ENCODE measurements around the gene ELMOD1. TPM values are rescaled to one million over a fixed set of nuclear protein-coding genes. Genes with fewer than 3 reads are reported as not detected.

ELMOD1 gene
- total and polyA plus RNA-seq, 10 of the 15 experiments (the other 5 are each of a cell fraction or from before 2014, with no cell fraction given): not detected

DNA sequence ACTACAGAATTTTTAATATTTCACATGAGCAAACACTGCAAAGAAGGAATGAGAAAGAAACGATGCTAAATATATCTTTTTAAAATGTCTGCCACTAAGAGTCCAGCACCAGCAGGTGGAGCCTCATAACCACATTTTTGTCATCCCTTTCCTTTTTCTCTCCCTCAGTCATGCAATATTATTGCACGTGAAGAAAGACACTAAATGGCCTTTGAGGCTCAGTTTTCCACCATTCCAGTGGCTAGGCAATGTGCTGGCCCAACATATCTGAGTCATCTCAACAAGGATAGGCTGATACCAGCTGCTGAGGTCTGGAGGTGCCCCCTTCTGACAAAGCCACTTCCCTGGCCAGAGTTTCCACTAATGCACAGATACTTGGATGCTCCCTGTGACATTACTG, 27.2 kb upstream of the ELMOD1 start:
- intact Hi-C loops (cut with micrococcal nuclease; ENCODE audit: unreplicated experiment) (loop anchor here (1.0 to 10.0 kb wide), 5 partner anchors 126 to 441 kb away; partner anchors contain the start of genes CUL5 and SLC35F2), in situ Hi-C loops (cut with MboI) (no loop called here)
- CTCF ChIA-PET: interaction anchor here (0.7 to 21.8 kb wide), 28 partner anchors 9 to 302 kb away, joined by 3 to 536 read pairs (median 6); partner anchors contain the start of gene CWF19L2
- WGBS (ENCODE audit: insufficient coverage, insufficient replicate concordance, low lambda C conversion rate, missing lambda C conversion rate): 0% methylated on average over 2 of the region's 2 CpGs
- no peak for DNase-seq (ENCODE audit: low read depth, low spot score)
- H3K4me3 ChIP-seq: peak overlapping the region; percentile 20; the same call in 1 of the 2 replicates
- H3K4me1 ChIP-seq (ENCODE audit: control insufficient read depth, insufficient read depth, low read length): peaks cover 25% of the 10 kb centered on the region
- no peaks in the 10 kb centered on the region for H3K9me3 ChIP-seq (replicated peaks; ENCODE audit: control insufficient read depth, insufficient read depth, low read length)
- H3K27ac ChIP-seq (ENCODE audit: control insufficient read depth, insufficient read depth): peak overlapping the region; percentile 27; the same call in 1 of the 2 replicates
- peaks cover 22% of the 10 kb centered on the region for H3K79me2 ChIP-seq (ENCODE audit: control insufficient read depth, insufficient read depth, low read length)
- RAD21 ChIA-PET (ENCODE audit: unreplicated experiment): interaction anchor here (0.9 to 10.5 kb wide), 17 partner anchors 8 to 522 kb away, joined by 3 to 120 read pairs (median 7); no protein-coding TSS in a partner anchor
- POLR2A ChIA-PET: interaction anchor here (0.9 to 1.6 kb wide), 5 partner anchors 10 to 125 kb away, joined by 3 to 5 read pairs (median 3); no protein-coding TSS in a partner anchor
- no peak overlapping the region for H3K9ac ChIP-seq (ENCODE audit: control insufficient read depth, insufficient read depth, low read length)
- ATAC-seq: peak; percentile 24
- no peaks in the 10 kb centered on the region for H3K27me3 ChIP-seq (replicated peaks in 1 of 2; ENCODE audit: control insufficient read depth in 2 of 2, insufficient read depth in 2 of 2, low read length in 1 of 2)
- TF ChIP-seq BHLHE40 (IDR thresholded peaks at IDR 0.05; ENCODE audit: borderline replicate concordance in 1 of 2, low read depth in 2 of 2, low read length in 1 of 2) (peak; percentile 73 to 77; a peak in 3 of 4 replicates), IKZF1 (conservative IDR thresholded peaks at IDR 0.05) (0 out of 2 replicates have a peak, but pooled peaks have one; percentile 24), SIN3A (IDR thresholded peaks at IDR 0.05; ENCODE audit: low read depth, low read length) (no peak), RAD21 (IDR thresholded peaks at IDR 0.05; ENCODE audit: insufficient read depth, low read depth, low read length) (peak; percentile 76), CTCF (IDR thresholded peaks at IDR 0.05 in 2 of 3, conservative IDR thresholded peaks at IDR 0.05 in 1 of 3; ENCODE audit: control insufficient read depth in 2 of 3, extremely low read depth in 1 of 3, insufficient read depth in 1 of 3, low read depth in 3 of 3, low read length in 3 of 3) (peak; percentile 43 to 83 (median 66); a peak in 5 of 6 replicates), MEF2B (IDR thresholded peaks at IDR 0.05; ENCODE audit: partially characterized antibody, poor library complexity, severe bottlenecking) (peak; percentile 36), BCL3 (IDR thresholded peaks at IDR 0.05; ENCODE audit: borderline replicate concordance, insufficient read depth, low read depth, low read length, poor library complexity, severe bottlenecking) (no peak), ZNF274 (IDR thresholded peaks at IDR 0.05; ENCODE audit: insufficient read depth, insufficient read length) (no peak), SKIL (IDR thresholded peaks at IDR 0.05; ENCODE audit: low read depth, poor library complexity, severe bottlenecking) (peak; percentile 39), MXI1 (IDR thresholded peaks at IDR 0.05; ENCODE audit: low read depth, low read length) (0 out of 2 replicates have a peak, but pooled peaks have one; percentile 37), MEF2A (IDR thresholded peaks at IDR 0.05; ENCODE audit: insufficient read depth, low read depth, low read length) (peak; percentile 81), HDAC2 (IDR thresholded peaks at IDR 0.05) (no peak), SMC3 (IDR thresholded peaks at IDR 0.05; ENCODE audit: borderline replicate concordance, low read length) (peak; percentile 57; the same call in 1 of the 2 replicates), YY1 (IDR thresholded peaks at IDR 0.05; ENCODE audit: low read depth, low read length) (peak; percentile 91), RUNX3 (IDR thresholded peaks at IDR 0.05; ENCODE audit: low read length) (peak; percentile 79)
- peak overlapping the region; percentile 49 for H2AFZ ChIP-seq (ENCODE audit: control insufficient read depth, low read depth, low read length)
- H4K20me1 ChIP-seq (ENCODE audit: control insufficient read depth, insufficient read depth): no peaks in the 10 kb centered on the region
- no TSS peak for BruUV-seq (replicated peaks)
- peak overlapping the region; percentile 81 for H3K4me2 ChIP-seq (ENCODE audit: control insufficient read depth, insufficient read depth)
- FAIRE-seq: peak; percentile 38
- SMC1A ChIA-PET (ENCODE audit: uncharacterized antibody, unreplicated experiment): interaction anchor here (0.6 to 11.1 kb wide), 25 partner anchors 8 to 273 kb away, joined by 3 to 249 read pairs (median 5); no protein-coding TSS in a partner anchor
- H3K36me3 ChIP-seq (ENCODE audit: control insufficient read depth in 2 of 2, insufficient read depth in 2 of 2, low read length in 1 of 2): 0 out of 4 replicates have a peak, but pooled peaks cover 0 to 2% of the 10 kb centered on the region in 2 experiments

Data from GM12878 (cell line).